Measurements from ENCODE around the gene SNX5. TPM values are rescaled to one million over a fixed set of nuclear protein-coding genes. Genes with fewer than 3 reads are reported as not detected.

SNX5 gene
- total RNA-seq, 1 experiment from 2014 or later = 129 TPM

GRCh38 chr20:17916433-17916891 is 52.1 kb downstream of the SNX5 start:
- DNase-seq (ENCODE audit: low read depth) = no peak

DNA sequence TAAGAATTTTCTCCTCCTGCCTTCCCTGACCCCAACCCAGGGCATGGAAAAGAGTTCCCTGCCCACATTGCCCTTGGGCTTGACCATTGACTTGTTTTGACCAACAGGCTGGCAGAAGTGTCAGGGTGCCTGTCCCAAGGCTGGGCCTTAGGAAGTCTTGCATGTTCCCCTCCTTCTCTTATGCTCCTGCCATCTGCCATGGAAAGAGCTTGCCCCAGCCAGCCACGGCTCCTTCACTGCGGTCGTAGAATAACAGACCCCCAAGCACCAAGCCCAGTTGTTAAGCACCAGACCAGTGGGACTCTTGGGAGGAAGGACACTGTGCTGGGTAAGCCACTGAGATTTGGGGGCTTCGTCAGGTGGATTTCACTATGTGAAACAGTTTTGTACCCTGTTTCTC is 53.6 kb downstream of the SNX5 start:
- no peak for DNase-seq (ENCODE audit: low read depth)

GRCh38 chr20:17912916-17913315 is 55.7 kb downstream of the SNX5 start:
- DNase-seq (ENCODE audit: low read depth) = no peak

GRCh38 chr20:17911927-17912326 is 56.7 kb downstream of the SNX5 start:
- DNase-seq (ENCODE audit: low read depth) = no peak

GRCh38 chr20:17910828-17911294 is 57.7 kb downstream of the SNX5 start:
- peak; percentile 35 for DNase-seq (ENCODE audit: low read depth)

DNA sequence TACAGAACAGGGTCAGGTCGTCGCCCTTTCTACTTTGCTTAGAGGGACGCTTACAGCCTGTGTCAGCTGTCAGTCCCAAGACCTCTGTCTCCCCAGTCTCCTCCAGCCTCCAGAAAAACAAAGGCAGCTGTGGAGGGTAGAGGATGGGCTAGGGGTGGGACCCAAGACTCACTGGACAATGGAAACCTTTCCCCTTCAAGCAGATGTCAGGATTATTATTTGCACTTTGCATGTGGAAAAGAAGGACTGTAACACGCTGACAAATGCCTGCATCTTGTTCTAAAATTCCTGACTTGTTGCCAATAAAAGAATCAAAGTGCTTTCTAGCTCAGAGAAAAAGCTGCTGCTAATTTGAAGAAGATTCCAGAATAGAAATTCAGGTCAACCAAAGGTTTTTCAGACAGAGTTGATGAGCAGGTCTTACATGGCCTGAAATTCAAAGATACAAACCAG is 58.7 kb downstream of the SNX5 start:
- no peak for DNase-seq (ENCODE audit: low read depth)

- no peak for DNase-seq (ENCODE audit: low read depth)
These were observed 63.0 kb downstream of the SNX5 start for GRCh38 chr20:17905544-17905943.

DNA sequence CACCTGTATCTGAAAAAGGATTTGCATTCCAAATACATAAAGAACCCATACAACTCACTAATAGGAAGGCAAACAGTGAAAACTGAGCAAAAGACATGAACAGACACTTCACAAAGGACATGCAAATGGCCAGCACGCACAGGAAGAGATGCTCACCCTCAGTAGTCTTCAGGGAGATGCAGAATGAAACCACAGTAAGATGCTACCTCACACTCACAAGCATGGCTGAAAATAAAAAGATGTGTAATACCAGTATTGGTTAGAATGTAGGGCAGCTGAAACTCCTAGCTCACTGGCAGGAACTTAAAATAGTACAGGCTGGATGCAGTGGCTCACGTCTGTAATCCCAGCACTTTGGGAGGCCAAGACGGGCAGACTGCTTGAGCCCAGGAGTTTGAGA is 64.6 kb downstream of the SNX5 start:
- DNase-seq (ENCODE audit: low read depth) = no peak

DNA sequence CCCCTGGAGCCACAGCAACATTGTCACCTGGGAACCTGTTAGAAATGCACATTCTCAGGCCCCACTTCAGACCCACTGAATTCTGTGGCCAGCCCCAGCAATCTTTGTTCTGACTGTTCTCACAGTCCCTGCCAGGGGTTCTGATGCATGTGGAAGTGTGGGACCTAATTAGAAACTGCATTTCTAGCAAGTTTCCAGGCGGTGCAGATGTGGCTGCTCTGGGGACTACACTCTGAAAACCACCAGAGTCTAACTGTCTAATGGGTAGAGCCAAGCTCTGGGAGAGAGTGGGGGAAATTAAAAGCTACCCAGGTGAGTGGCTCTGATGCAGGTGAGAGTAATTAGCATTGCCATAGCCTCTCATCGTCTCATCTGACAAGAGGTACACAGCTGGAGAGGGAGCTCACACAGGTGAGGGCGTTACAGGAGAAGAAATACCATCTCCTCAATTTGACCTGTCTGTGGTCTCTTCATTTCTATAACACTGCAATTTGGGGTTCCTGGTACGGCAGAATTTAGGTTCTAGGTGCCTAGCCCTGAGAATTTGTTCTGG is 66.0 kb downstream of the SNX5 start:
- DNase-seq (ENCODE audit: low read depth) = no peak

DNA sequence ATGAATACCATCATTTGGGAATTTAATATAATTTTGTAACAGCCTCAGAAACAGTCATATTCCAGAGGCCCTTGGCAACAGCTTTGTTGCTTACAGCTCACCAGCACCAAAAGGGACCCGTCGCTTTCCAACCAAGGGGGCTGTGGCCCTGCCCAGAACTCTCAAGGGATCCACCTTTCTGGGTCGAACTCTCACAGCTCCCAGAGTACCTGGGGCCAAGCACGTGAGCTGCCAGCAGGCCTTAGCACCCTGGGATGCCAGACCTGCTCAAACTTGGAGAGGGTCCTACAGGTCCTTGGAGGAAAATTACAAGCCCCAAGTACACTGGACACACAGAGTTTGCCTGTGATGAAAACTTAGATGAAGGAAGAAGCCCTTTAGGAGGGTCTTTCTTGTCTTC is 66.6 kb downstream of the SNX5 start:
- DNase-seq (ENCODE audit: low read depth) = no peak

DNA sequence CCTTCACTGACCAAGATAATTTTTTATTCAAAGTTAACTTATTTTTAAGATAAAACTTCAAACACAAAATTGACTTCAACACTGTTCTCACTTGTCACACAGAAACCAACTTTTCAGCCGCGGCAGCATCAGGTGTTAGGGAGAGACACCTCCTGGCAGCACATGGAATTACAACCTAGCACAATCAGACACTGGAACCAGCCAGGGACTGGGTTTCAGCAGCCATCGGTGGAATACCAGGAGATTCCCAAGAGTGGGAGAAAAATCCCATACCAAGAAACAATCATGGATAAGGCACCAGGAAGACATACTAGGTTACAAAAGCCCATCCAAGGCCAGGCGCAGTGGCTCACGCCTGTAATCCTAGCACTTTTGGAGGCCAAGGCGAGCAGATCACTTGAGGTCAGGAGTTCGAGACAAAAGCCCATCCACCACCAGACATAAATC is 70.0 kb downstream of the SNX5 start:
- peak; percentile 57 for DNase-seq (ENCODE audit: low read depth)

- no peak for DNase-seq (ENCODE audit: low read depth)
These were observed 70.9 kb downstream of the SNX5 start for GRCh38 chr20:17897566-17898307.

- no peak for DNase-seq (ENCODE audit: low read depth)
These were observed 71.7 kb downstream of the SNX5 start for GRCh38 chr20:17896771-17897369.

- DNase-seq (ENCODE audit: low read depth) = no peak
These were observed 72.3 kb downstream of the SNX5 start for GRCh38 chr20:17896193-17896723.

DNA sequence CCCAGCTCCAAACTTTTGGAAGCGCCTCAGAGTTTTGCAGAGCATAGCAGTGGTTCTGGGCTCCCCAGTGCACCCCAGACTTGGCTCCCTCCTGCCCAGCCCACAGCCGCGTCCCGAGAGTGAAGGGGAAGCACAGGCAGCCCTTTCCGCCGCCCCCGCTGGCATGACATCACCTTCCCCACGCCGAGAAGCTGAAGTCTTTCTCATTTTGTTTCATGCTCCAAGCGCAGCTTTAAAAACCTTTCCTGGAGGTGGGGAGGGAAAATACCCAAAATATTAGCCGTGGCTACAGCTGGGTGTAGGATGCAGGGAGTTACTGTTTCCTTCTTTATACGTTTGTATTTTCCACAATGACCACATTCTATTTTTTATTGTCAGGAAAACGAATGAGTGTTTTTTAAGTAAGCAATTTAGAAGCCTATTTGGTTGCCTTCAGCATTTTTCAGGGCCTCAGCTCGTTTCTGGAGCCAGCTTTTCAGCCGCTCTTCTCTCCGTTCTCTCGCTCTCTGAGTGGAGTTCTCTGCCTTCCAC is 72.9 kb downstream of the SNX5 start:
- DNase-seq (ENCODE audit: low read depth) = peak; percentile 71

- no peak for DNase-seq (ENCODE audit: low read depth)
These were observed 75.1 kb downstream of the SNX5 start for GRCh38 chr20:17893445-17893844.

DNA sequence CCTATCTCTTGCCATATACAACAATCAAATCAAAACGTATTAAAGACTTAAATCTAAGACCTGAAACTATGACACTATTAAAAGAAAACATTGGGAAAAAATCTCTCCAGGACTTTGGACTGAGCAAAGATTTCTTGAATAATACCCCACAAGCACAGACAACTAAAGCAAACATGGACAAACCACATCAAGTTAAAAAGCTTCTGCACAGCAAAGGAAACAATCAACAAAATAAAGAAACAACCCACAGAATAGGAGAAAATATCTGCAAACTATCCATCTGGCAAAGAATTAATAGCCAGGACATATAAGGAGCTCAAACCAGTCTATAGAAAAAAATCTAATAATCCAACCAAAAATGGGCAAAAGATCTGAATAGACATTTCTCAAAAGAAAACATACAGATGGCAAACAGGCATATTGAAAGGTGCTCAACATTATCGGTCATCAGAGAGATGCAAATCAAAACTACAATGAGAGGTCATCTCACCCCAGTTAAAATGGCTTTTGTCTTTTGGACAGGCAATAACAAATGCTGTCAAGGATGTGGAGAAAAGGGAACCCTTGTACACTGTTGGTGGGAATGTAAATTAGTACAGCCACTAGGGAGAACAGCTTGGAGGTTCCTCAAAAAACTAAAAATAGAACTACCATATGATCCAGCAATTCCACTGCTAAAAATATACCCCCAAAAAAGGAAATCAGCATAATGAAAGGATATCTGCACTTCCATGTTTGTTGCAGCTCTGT is 76.2 kb downstream of the SNX5 start:
- no peak for DNase-seq (ENCODE audit: low read depth)

Measured in Daoy (cell line).